GM19455 (cell line): ENCODE measurements around the gene ICAM3.
A peak's percentile ranks its signal among the peaks of the same experiment; 100 is the strongest.
"Not testable (repeated sequence)": the region's sequence is repeated elsewhere in the genome, so short reads cannot be mapped to it uniquely, and the experiment has no call there.

Experiments
- ATAC-seq: cut with Tn5 transposase; IDR thresholded peaks from one replicate; pipeline ENCODE4 v1.9.1; 2021; ENCODE audit not compliant: unreplicated experiment

ICAM3 gene

GRCh38 chr19:10352764-10353671 is 13.6 kb upstream of the ICAM3 start:
- ATAC-seq, result no peak

GRCh38 chr19:10346509-10346908 is 7.1 kb upstream of the ICAM3 start:
- no peak for ATAC-seq

- ATAC-seq, result no peak
These were observed 5.4 kb upstream of the ICAM3 start for GRCh38 chr19:10344780-10345179.

DNA sequence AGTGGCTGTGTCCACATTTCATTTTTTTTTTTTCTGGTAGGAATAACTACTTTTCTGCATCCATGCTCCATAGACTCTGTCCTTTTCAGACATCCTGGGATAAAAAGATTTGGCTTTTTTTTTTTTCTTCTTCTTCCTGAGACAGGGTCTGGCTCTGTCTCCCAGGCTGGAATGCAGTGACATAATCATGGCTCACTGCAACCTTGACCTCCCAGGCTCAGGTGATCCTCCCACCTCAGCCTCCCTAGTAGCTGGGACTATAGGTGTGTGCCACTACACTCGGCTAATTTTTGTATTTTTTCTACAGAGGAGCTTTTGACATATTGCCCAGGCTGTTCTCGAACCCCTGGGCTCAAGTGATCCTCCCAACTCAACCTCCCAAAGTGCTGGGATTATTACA is 4.1 kb upstream of the ICAM3 start:
- ATAC-seq, result no peak

DNA sequence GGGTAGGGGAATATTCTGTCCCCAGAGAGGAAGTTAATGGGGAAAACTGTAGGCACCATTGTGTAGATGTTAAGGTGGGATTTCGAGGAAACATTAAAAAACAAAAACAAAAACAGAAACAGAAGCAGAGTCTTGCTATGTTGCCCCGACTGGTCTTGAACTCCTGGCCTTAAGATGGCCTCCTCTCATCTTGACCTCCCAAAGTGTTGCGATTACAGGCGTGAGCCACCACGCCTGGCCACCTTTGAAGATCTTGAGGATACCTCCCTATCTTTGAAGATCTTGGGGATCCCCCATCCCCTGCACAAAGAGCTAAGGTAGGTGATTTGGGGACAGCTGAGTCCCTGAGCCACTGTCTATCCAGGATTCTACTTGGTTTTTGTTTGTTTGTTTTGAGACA is 553 bp upstream of the ICAM3 start:
- no peak for ATAC-seq

GRCh38 chr19:10338940-10339339 is 484 bp downstream of the ICAM3 start:
- ATAC-seq, result no peak

- ATAC-seq, result not testable (repeated sequence)
These were observed 2.7 kb downstream of the ICAM3 start for GRCh38 chr19:10336725-10337124.

- no peak for ATAC-seq
These were observed 4.0 kb downstream of the ICAM3 start for GRCh38 chr19:10335352-10335985.

DNA sequence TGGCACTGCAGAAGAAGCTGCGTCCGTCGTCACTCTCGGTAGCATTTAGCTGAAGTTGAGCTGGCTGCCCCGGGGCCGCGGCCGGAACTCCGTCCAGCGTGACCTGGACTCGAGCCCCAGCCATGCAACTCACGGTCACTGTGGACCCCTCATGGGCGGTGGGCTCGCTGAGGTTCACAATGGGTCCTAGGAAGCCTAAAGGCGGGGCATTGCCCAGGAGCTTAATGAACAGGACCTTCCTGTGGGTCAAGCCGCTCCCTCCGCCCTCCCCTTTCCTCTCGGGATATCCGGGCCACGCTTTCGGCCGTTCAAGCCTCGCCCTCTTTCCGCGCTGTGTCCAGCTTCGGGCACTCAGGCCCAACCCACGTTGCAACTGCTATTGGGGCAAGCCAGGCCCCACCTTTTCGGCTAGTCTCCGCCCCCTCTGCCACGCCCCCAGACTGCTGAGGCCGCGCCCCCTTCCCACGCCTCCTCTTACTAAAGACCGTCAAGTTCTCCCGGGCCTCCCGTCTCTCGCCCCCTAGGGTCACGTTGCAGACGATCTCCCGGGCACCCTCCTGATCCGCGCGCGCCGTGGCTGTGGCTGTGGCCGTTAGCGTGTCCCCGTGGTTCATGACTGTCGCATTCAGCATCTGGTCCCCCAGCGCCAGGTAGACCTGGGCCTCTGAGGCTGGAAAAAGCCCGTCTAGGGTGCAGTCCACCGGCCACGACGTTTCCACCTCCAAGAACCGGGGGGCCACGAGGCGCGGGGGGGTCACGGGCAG is 4.7 kb downstream of the ICAM3 start:
- no peak for ATAC-seq

GRCh38 chr19:10333758-10334587 is 5.5 kb downstream of the ICAM3 start:
- no peak for ATAC-seq

DNA sequence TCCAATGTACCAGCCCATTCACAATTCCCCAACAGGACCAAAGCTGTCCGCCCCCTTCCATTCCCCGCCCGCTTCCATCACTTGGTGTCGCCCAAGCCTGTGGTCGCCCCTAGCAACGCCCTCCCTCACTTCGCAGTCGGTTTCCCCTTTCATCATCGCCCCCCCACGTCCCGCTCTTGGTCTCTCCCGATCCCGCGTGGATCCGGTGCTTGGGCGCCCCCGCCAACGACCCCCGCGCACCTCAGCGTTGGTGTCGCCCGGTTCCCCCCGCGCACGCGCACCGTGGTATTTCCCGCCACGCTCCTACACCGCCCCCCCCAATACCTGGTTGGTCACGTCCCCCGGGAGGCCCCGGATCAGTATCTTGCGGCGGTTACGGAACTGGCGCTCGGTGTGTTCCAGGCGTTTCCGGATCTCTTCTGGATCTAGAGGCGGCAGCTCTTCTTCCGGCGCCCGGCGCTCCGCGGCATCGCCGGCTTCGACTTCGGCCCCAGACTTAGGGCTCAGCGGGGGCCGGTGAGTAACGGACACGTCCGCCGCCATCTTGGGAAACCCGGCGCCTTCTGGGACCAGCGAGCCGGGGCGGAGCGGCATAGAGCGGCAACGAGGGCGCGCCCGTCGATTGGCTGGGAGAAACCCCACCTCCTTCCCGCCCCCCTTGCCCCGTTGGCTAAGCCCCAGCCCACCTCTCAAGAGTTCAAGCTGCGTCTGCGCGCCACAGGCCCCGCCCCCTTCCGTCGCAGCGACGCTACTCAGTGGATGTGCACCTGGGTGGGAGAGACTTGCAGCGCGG is 6.3 kb downstream of the ICAM3 start, which contains the start of gene RAVER1:
Gene RAVER1 (minus strand): TSS at position 565 of the 793 bp plus-strand sequence. CDS start 22 bp downstream, at position 543.
- peak; percentile 84 for ATAC-seq

- ATAC-seq, result no peak
These were observed 7.1 kb downstream of the ICAM3 start for GRCh38 chr19:10332158-10332964.

DNA sequence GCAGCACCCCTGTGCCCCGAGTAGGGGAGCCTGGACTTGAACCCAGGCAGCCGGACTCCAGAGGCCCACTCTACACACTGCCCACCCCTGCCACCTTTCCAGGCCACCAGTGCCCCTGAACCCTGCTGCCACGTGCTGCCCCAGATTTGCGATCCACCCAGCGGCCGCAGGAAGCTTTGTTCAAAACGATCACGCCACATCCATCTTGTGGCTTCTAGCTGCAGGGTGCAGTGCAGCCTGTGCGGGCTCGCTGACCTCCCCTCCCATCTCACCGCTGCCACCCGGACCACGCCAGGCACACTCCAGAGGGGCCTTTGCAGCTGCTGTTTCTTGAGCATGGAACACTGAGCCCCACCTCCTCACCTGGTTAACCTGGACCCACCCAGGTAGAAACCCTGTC is 9.9 kb downstream of the ICAM3 start:
- ATAC-seq, result no peak

DNA sequence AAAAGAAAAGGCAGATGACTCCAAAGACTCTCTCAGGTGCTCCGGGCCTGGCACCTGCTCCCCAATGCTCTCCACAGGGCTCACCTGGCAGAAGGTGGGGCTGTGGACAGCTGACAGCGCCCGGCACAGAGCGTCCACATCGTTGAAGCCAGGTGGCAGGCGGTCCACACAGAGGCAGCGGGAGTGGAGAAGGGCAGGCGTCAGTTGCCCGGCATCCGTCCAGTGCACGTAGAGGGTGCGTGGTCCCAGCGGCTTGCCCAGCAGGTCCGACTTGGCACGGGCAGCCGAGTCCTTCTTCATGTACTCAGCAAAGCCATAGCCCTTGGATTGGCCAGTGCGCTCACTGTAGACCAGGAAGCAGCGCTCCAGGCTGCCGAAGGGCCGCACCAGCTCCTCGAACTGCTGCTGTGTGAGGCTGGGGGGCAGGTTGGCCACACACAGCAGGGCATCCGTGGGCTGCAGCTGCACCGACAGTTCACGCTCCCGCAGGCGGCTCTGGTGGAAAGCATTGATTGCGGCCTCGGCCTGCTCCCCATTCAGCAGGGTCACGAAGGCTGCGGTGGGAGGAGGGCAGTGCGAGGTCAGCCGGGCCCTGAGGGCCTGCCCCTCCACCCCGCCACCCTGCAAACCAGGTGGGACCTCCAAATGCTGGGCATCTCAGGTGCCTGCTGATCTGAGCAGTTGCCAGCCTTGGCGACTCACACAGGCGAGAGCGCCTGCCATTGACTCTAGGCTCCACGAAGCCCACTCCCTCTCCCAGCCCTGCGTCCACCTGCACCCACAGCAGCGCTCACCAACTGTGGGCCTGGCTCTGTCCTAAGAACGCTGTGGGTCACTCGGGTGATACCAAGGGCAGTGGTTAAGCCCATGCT is 10.6 kb downstream of the ICAM3 start:
- no peak for ATAC-seq

GRCh38 chr19:10327793-10328192 is 11.6 kb downstream of the ICAM3 start:
- no peak for ATAC-seq

- no peak for ATAC-seq
These were observed 13.7 kb downstream of the ICAM3 start for GRCh38 chr19:10325732-10326131.

- no peak for ATAC-seq
These were observed 17.3 kb downstream of the ICAM3 start for GRCh38 chr19:10321874-10322835.
